ENCODE results near the gene EMILIN2.

EMILIN2 gene

GRCh38 chr18:2814928-2815327 lies 31.9 kb upstream of the EMILIN2 start:
- H3K4me3 ChIP-seq (ENCODE audit: low read length): no peak overlapping the region
- no peak for DNase-seq (ENCODE audit: low read depth)
- no peak for TF ChIP-seq CTCF (IDR thresholded peaks at IDR 0.05; ENCODE audit: insufficient read depth, low read depth, low read length, missing control alignments)

GRCh38 chr18:2818281-2818680 lies 28.5 kb upstream of the EMILIN2 start:
- DNase-seq (ENCODE audit: low read depth): no peak
- no peak overlapping the region for H3K4me3 ChIP-seq (ENCODE audit: low read length)
- no peak for TF ChIP-seq CTCF (IDR thresholded peaks at IDR 0.05; ENCODE audit: insufficient read depth, low read depth, low read length, missing control alignments)

GRCh38 chr18:2821695-2822094 lies 25.1 kb upstream of the EMILIN2 start:
- no peak for DNase-seq (ENCODE audit: low read depth)
- H3K4me3 ChIP-seq (ENCODE audit: low read length): no peak overlapping the region
- TF ChIP-seq CTCF (IDR thresholded peaks at IDR 0.05; ENCODE audit: insufficient read depth, low read depth, low read length, missing control alignments): no peak

GRCh38 chr18:2822213-2822921 lies 24.4 kb upstream of the EMILIN2 start:
- TF ChIP-seq CTCF (IDR thresholded peaks at IDR 0.05; ENCODE audit: insufficient read depth, low read depth, low read length, missing control alignments): no peak
- no peak for DNase-seq (ENCODE audit: low read depth)
- H3K4me3 ChIP-seq (ENCODE audit: low read length): no peak overlapping the region

- no peak overlapping the region for H3K4me3 ChIP-seq (ENCODE audit: low read length)
- TF ChIP-seq CTCF (IDR thresholded peaks at IDR 0.05; ENCODE audit: insufficient read depth, low read depth, low read length, missing control alignments): no peak
- no peak for DNase-seq (ENCODE audit: low read depth)
Observed at GRCh38 chr18:2823202-2823601, 23.6 kb upstream of the EMILIN2 start.

GRCh38 chr18:2823966-2824365 lies 22.8 kb upstream of the EMILIN2 start:
- no peak for TF ChIP-seq CTCF (IDR thresholded peaks at IDR 0.05; ENCODE audit: insufficient read depth, low read depth, low read length, missing control alignments)
- no peak overlapping the region for H3K4me3 ChIP-seq (ENCODE audit: low read length)

GRCh38 chr18:2824865-2825264 lies 21.9 kb upstream of the EMILIN2 start:
- DNase-seq (ENCODE audit: low read depth): no peak
- no peak for TF ChIP-seq CTCF (IDR thresholded peaks at IDR 0.05; ENCODE audit: insufficient read depth, low read depth, low read length, missing control alignments)
- H3K4me3 ChIP-seq (ENCODE audit: low read length): no peak overlapping the region

More at GRCh38 chr18:2823966-2824365, 22.8 kb upstream of the EMILIN2 start:
- no peak for DNase-seq (ENCODE audit: low read depth)

All from epithelial cell of esophagus (primary cell).